Neuron (in vitro differentiated cells): ENCODE measurements around the gene PASD1.

Experiments used
- H2AFZ ChIP-seq: one replicate; pipeline ENCODE4 v1.6.1; 2013; ENCODE audit warnings: low read depth, mild to moderate bottlenecking, inconsistent platforms, low read length, moderate library complexity
- H3K27me3 ChIP-seq: one replicate; pipeline ENCODE4 v1.6.1; 2013; ENCODE audit warnings: low read length; ENCODE audit not compliant: insufficient read depth
- H3K36me3 ChIP-seq: one replicate; pipeline ENCODE4 v1.6.1; 2013; ENCODE audit warnings: low read length; ENCODE audit not compliant: insufficient read depth
- H3K4me1 ChIP-seq: one replicate; pipeline ENCODE4 v1.6.1; 2013; ENCODE audit warnings: low read length; ENCODE audit not compliant: insufficient read depth
- H3K4me3 ChIP-seq: 2 replicates; pipeline ENCODE4 v1.5.1; 2013; ENCODE audit warnings: mild to moderate bottlenecking, low read length, moderate library complexity
- H3K9me3 ChIP-seq: one replicate; pipeline ENCODE4 v1.6.1; 2013; ENCODE audit warnings: low read length

The PASD1 gene

GRCh38 chrX:151712253-151712652 lies 148.8 kb downstream of the PASD1 start:
- Histone ChIP-seq H3K4me3 (no peak overlapping the region), H2AFZ (no peak overlapping the region), H3K36me3 (no peaks in the 10 kb centered on the region), H3K4me1 (no peaks in the 10 kb centered on the region), H3K9me3 (no peaks in the 10 kb centered on the region), H3K27me3 (no peaks in the 10 kb centered on the region)

GRCh38 chrX:151713849-151714248 lies 150.4 kb downstream of the PASD1 start:
- Histone ChIP-seq H2AFZ (no peak overlapping the region), H3K9me3 (no peaks in the 10 kb centered on the region), H3K4me1 (no peaks in the 10 kb centered on the region), H3K4me3 (no peak overlapping the region), H3K36me3 (no peaks in the 10 kb centered on the region), H3K27me3 (no peaks in the 10 kb centered on the region)

- Histone ChIP-seq H3K4me1 (no peaks in the 10 kb centered on the region), H3K9me3 (no peaks in the 10 kb centered on the region), H3K4me3 (no peak overlapping the region), H3K27me3 (no peaks in the 10 kb centered on the region), H2AFZ (no peak overlapping the region), H3K36me3 (no peaks in the 10 kb centered on the region)
These were observed 150.9 kb downstream of the PASD1 start for GRCh38 chrX:151714362-151714761.

GRCh38 chrX:151715752-151716151 lies 152.3 kb downstream of the PASD1 start, which contains the start of gene FATE1:
Gene FATE1, plus strand, starts transcription at chrX:151716035. Its CDS starts 85 bp downstream, at chrX:151716120.
- Histone ChIP-seq H3K9me3 (no peaks in the 10 kb centered on the region), H3K36me3 (no peaks in the 10 kb centered on the region), H3K4me1 (no peaks in the 10 kb centered on the region), H2AFZ (no peak within 1 kb of the TSS), H3K4me3 (no peak within 1 kb of the TSS), H3K27me3 (no peaks in the 10 kb centered on the region)

GRCh38 chrX:151722241-151722846 lies 158.9 kb downstream of the PASD1 start:
- no peaks in the 10 kb centered on the region for H3K36me3 ChIP-seq
- no peaks in the 10 kb centered on the region for H3K27me3 ChIP-seq
- H3K4me1 ChIP-seq, result no peaks in the 10 kb centered on the region
- no peaks in the 10 kb centered on the region for H3K9me3 ChIP-seq
- H3K4me3 ChIP-seq, result no peak overlapping the region
- H2AFZ ChIP-seq, result no peak overlapping the region

GRCh38 chrX:151723156-151723760 lies 159.8 kb downstream of the PASD1 start:
- no peak overlapping the region for H2AFZ ChIP-seq
- H3K27me3 ChIP-seq, result no peaks in the 10 kb centered on the region
- H3K4me3 ChIP-seq, result no peak overlapping the region
- no peaks in the 10 kb centered on the region for H3K9me3 ChIP-seq
- no peaks in the 10 kb centered on the region for H3K36me3 ChIP-seq
- no peaks in the 10 kb centered on the region for H3K4me1 ChIP-seq

- Histone ChIP-seq H3K27me3 (no peaks in the 10 kb centered on the region), H3K4me3 (no peak overlapping the region), H3K4me1 (no peaks in the 10 kb centered on the region), H3K36me3 (no peaks in the 10 kb centered on the region), H2AFZ (no peak overlapping the region), H3K9me3 (no peaks in the 10 kb centered on the region)
These were observed 161.3 kb downstream of the PASD1 start for GRCh38 chrX:151724563-151725337.

GRCh38 chrX:151725338-151725614 lies 161.8 kb downstream of the PASD1 start:
- H3K4me3 ChIP-seq, result no peak overlapping the region
- no peak overlapping the region for H2AFZ ChIP-seq
- H3K27me3 ChIP-seq, result no peaks in the 10 kb centered on the region
- no peaks in the 10 kb centered on the region for H3K9me3 ChIP-seq
- H3K36me3 ChIP-seq, result no peaks in the 10 kb centered on the region
- H3K4me1 ChIP-seq, result no peaks in the 10 kb centered on the region
